IMR-90 (cell line): Measurements from ENCODE around the gene SLC12A6.

Experiments used
- BHLHE40 ChIP-seq: fragments of 150-350 bp; IDR thresholded peaks from 2 replicates; pipeline ENCODE4 v1.6.1; 2016; ENCODE audit warnings: mild to moderate bottlenecking, low read depth, low read length
- CEBPB ChIP-seq: IDR thresholded peaks from 2 replicates; pipeline ENCODE4 v1.6.1; 2012; ENCODE audit warnings: low read depth, low read length, improper control_type of control experiment
- CHD1 ChIP-seq: IDR thresholded peaks from 2 replicates; pipeline ENCODE4 v1.6.1; 2012; ENCODE audit warnings: low read depth, low read length, improper control_type of control experiment
- ELK1 ChIP-seq: fragments of 150-350 bp; IDR thresholded peaks from 2 replicates; pipeline ENCODE4 v1.6.1; 2016; ENCODE audit warnings: low read depth, mild to moderate bottlenecking, low read length, moderate library complexity, borderline replicate concordance
- FOS ChIP-seq: fragments of 150-350 bp; IDR thresholded peaks from 2 replicates; pipeline ENCODE4 v1.6.1; 2016; ENCODE audit warnings: low read depth, low read length
- MAZ ChIP-seq: IDR thresholded peaks from 2 replicates; pipeline ENCODE4 v1.6.1; 2012; ENCODE audit warnings: low read depth, mild to moderate bottlenecking, low read length, improper control_type of control experiment, moderate library complexity, borderline replicate concordance
- POLR2A ChIP-seq: IDR thresholded peaks from 2 replicates; pipeline ENCODE4 v1.6.1; 2012; ENCODE audit warnings: mild to moderate bottlenecking, low read depth, low read length
- RAD21 ChIP-seq: IDR thresholded peaks from 2 replicates; pipeline ENCODE4 v1.6.1; 2012; ENCODE audit warnings: low read length, improper control_type of control experiment
- RCOR1 ChIP-seq: IDR thresholded peaks from 2 replicates; pipeline ENCODE4 v1.6.1; 2012; ENCODE audit warnings: mild to moderate bottlenecking, low read length, improper control_type of control experiment; ENCODE audit not compliant: insufficient replicate concordance
- RFX5 ChIP-seq: IDR thresholded peaks from 2 replicates; pipeline ENCODE4 v1.8.0; 2012; ENCODE audit warnings: low read depth, mild to moderate bottlenecking, low read length, moderate library complexity
- SMC3 ChIP-seq: fragments of 150-350 bp; IDR thresholded peaks from 2 replicates; pipeline ENCODE4 v1.6.1; 2016; ENCODE audit warnings: low read depth, mild to moderate bottlenecking, antibody characterized with exemption, low read length, moderate library complexity
- USF2 ChIP-seq: fragments of 150-350 bp; IDR thresholded peaks from 2 replicates; pipeline ENCODE4 v1.6.1; 2017; ENCODE audit warnings: mild to moderate bottlenecking, antibody characterized with exemption, low read length, low read depth
- TF ChIP-seq, protein P1 (sequence below): conservative IDR thresholded peaks from 2 replicates; pipeline ENCODE4 v1.5.1; 2012; ENCODE audit warnings: mild to moderate bottlenecking, low read depth, low read length, improper control_type of control experiment

GRCh38 chr15:34331809-34332208 is 5.8 kb downstream of the SLC12A6 start:
- no peak for TF ChIP-seq USF2
- TF ChIP-seq, protein P1, sequence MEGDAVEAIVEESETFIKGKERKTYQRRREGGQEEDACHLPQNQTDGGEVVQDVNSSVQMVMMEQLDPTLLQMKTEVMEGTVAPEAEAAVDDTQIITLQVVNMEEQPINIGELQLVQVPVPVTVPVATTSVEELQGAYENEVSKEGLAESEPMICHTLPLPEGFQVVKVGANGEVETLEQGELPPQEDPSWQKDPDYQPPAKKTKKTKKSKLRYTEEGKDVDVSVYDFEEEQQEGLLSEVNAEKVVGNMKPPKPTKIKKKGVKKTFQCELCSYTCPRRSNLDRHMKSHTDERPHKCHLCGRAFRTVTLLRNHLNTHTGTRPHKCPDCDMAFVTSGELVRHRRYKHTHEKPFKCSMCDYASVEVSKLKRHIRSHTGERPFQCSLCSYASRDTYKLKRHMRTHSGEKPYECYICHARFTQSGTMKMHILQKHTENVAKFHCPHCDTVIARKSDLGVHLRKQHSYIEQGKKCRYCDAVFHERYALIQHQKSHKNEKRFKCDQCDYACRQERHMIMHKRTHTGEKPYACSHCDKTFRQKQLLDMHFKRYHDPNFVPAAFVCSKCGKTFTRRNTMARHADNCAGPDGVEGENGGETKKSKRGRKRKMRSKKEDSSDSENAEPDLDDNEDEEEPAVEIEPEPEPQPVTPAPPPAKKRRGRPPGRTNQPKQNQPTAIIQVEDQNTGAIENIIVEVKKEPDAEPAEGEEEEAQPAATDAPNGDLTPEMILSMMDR, result no peak
- no peak for TF ChIP-seq POLR2A
- no peak for TF ChIP-seq CEBPB
- TF ChIP-seq SMC3, result no peak
- no peak for TF ChIP-seq RFX5
- TF ChIP-seq ELK1, result no peak
- no peak for TF ChIP-seq FOS
- no peak for TF ChIP-seq MAZ
- TF ChIP-seq BHLHE40, result no peak
- TF ChIP-seq RAD21, result no peak
- TF ChIP-seq RCOR1, result no peak
- no peak for TF ChIP-seq CHD1
